ENCODE results near the gene ZNF557.

- TF ChIP-seq EP300 (IDR thresholded peaks at IDR 0.05) (no peak), CTCF (IDR thresholded peaks at IDR 0.05) (no peak), POLR2AphosphoS5 (IDR thresholded peaks at IDR 0.05) (no peak)
These were observed 1.8 kb upstream of the ZNF557 start for GRCh38 chr19:7067716-7068115.

Data from gastroesophageal sphincter (tissue), 3 donors.